T follicular helper cell (primary cell): ENCODE results near the gene STAG1.
"Not testable (repeated sequence)": the region's sequence is repeated elsewhere in the genome, so short reads cannot be mapped to it uniquely, and the experiment has no call there.

Experiments used
- DNase-seq: peaks from one replicate; pipeline ENCODE4 v3.0.0-alpha.2; 2020; ENCODE audit warnings: low read depth

The STAG1 gene

GRCh38 chr3:136745916-136746315 lies 6.3 kb downstream of the STAG1 start:
- DNase-seq = no peak

GRCh38 chr3:136741063-136741462 lies 11.1 kb downstream of the STAG1 start:
- DNase-seq = no peak

- DNase-seq = no peak
Observed at GRCh38 chr3:136740351-136740958, 11.7 kb downstream of the STAG1 start.

GRCh38 chr3:136736950-136737349 lies 15.2 kb downstream of the STAG1 start:
- DNase-seq = not testable (repeated sequence)

DNA sequence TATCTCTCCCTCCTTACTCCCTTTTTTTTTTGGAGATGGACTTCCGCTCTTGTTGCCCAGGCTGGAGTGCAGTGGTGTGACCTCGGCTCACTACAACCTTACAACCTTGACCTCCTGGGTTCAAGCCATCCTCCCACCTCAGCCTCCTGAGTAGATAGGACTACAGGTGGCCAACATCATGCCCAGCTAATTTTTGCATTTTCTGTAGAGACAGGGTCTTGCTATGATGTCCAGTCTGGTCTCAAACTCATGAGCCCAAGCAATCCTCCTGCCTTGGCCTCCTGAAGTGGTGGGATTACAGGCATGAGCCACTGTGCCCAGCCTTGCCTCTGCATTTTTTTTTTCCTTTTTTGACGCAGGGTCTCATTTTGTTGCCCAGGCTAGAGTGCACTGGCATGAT lies 17.1 kb downstream of the STAG1 start:
- DNase-seq = no peak

DNA sequence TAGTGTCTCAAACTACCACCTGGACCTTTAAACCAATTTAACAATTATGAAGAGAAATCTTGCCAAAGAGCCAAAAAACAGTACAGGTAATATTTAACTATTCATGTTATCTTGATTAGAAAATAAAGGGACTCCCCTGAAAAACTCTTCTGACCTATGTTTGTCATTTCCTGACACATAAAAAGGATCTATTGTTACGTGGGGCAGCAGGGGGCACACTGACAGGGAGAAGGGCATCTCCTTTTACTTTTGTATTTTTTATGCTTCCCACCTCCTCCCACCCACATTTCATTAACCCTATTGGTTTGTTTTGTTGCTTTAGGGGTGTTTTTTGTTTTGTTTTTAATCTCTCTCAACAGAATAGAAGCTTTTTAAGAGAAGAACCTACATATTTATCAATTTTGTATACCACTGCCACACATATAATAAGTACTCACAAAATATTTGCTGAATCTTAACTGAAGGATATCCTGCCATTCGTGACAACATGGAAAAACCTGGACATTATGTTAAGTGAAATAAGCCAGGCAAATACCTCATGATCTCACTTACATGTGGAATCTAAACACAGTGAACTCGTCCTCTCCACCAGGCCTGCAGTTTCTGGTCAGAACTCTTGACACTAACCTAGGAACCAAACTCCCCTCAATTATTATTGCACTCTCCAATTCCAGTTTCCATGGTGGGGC lies 17.7 kb downstream of the STAG1 start:
- no peak for DNase-seq

- no peak for DNase-seq
Observed at GRCh38 chr3:136733317-136733833, 18.8 kb downstream of the STAG1 start.

DNA sequence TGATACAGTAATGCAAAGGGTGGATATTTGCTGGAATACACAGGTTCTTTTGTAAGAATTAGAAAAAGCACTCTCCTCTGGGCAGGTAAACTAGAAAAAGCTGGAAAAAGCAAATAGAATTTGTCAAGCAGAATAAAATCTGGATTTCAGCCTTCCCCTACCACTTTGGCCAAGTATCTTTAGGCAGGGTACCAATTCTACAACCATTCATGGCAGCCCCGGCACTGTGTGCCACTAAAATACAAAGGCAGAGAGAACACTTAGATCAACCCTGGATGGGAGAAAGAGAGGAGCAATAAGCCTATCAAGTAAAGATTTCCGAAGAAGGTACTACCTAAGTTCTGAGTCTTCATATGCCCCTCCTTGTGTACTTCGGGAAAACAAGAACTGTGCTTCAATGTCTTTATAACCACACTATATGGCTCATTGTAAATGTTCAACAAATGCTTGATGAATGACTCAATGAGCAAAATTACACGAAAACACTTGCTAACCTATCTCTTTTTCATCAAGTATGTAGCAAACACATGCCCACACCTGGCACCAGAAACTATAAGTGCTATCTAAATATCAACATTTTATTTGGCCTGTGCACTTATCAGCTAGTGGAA lies 20.8 kb downstream of the STAG1 start:
- DNase-seq = no peak

- DNase-seq = no peak
Observed at GRCh38 chr3:136730595-136731273, 21.4 kb downstream of the STAG1 start.

- DNase-seq = no peak
Observed at GRCh38 chr3:136728918-136729317, 23.3 kb downstream of the STAG1 start.

- DNase-seq = no peak
Observed at GRCh38 chr3:136728473-136728872, 23.7 kb downstream of the STAG1 start.

- DNase-seq = no peak
Observed at GRCh38 chr3:136725468-136725867, 26.7 kb downstream of the STAG1 start.

GRCh38 chr3:136722916-136723315 lies 29.3 kb downstream of the STAG1 start:
- DNase-seq = not testable (repeated sequence)

GRCh38 chr3:136722399-136722798 lies 29.8 kb downstream of the STAG1 start:
- DNase-seq = not testable (repeated sequence)

DNA sequence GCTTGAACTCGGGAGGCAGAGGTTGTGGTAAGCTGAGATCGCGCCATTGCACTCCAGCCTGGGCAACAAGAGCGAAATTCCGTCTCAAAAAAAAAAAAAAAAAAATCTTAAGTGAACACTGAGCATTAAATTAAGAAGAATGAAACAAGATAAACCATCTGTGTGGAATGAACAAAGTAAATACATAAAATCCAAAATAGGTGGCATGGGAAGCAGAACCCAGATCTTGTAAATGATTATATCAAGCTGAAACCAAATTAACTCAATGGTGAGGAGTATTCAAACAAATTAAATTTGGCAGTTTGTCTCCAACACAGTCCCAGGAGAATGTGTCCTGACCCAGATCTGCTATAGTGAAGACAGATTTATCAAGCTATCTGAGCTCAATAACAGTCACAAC lies 32.1 kb downstream of the STAG1 start:
- no peak for DNase-seq

GRCh38 chr3:136716629-136717028 lies 35.5 kb downstream of the STAG1 start:
- no peak for DNase-seq

GRCh38 chr3:136714020-136714419 lies 38.2 kb downstream of the STAG1 start:
- no peak for DNase-seq

GRCh38 chr3:136712941-136713340 lies 39.2 kb downstream of the STAG1 start:
- DNase-seq = no peak

- DNase-seq = not testable (repeated sequence)
Observed at GRCh38 chr3:136711888-136712287, 40.3 kb downstream of the STAG1 start.

- DNase-seq = no peak
Observed at GRCh38 chr3:136711277-136711676, 40.9 kb downstream of the STAG1 start.

GRCh38 chr3:136709775-136710174 lies 42.4 kb downstream of the STAG1 start:
- not testable (repeated sequence) for DNase-seq

DNA sequence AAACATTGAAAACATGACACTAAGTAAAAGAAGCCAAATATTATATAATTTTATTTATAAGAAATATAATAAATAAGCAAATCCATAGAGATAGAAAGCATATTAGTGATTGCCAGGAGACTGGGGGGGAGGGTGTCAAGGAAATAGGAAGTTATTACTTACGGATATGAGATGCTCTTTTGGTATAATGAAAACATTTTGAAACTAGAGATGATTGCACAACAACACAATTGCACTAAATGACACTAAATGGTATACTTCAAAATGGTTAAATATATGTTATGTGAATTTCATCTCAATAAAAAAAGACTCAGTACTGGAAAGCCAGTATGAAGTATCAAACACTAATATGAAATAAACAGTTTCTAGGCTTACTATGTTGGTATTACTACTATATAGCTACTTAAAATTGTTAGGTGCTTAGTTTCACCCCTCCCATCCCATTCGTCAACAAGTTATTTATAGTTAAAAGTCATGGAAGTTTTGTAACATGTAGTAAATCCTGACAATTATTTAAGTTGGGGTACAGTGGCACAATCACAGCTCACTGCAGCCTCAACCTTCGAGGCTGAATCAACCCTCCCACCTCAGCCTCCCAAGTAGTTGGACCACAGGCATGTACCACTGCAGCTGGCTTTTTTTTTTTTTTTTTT lies 43.7 kb downstream of the STAG1 start:
- no peak for DNase-seq
